GM18909 (cell line): ENCODE results near the gene STOX1.
"Not testable (repeated sequence)": the region's sequence is repeated elsewhere in the genome, so short reads cannot be mapped to it uniquely, and the experiment has no call there.

Experiments
- ATAC-seq: cut with Tn5 transposase; IDR thresholded peaks from one replicate; pipeline ENCODE4 v1.9.1; 2021; ENCODE audit warnings: mild to moderate bottlenecking; ENCODE audit not compliant: unreplicated experiment, poor library complexity

The STOX1 gene, protein sequence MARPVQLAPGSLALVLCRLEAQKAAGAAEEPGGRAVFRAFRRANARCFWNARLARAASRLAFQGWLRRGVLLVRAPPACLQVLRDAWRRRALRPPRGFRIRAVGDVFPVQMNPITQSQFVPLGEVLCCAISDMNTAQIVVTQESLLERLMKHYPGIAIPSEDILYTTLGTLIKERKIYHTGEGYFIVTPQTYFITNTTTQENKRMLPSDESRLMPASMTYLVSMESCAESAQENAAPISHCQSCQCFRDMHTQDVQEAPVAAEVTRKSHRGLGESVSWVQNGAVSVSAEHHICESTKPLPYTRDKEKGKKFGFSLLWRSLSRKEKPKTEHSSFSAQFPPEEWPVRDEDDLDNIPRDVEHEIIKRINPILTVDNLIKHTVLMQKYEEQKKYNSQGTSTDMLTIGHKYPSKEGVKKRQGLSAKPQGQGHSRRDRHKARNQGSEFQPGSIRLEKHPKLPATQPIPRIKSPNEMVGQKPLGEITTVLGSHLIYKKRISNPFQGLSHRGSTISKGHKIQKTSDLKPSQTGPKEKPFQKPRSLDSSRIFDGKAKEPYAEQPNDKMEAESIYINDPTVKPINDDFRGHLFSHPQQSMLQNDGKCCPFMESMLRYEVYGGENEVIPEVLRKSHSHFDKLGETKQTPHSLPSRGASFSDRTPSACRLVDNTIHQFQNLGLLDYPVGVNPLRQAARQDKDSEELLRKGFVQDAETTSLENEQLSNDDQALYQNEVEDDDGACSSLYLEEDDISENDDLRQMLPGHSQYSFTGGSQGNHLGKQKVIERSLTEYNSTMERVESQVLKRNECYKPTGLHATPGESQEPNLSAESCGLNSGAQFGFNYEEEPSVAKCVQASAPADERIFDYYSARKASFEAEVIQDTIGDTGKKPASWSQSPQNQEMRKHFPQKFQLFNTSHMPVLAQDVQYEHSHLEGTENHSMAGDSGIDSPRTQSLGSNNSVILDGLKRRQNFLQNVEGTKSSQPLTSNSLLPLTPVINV

DNA sequence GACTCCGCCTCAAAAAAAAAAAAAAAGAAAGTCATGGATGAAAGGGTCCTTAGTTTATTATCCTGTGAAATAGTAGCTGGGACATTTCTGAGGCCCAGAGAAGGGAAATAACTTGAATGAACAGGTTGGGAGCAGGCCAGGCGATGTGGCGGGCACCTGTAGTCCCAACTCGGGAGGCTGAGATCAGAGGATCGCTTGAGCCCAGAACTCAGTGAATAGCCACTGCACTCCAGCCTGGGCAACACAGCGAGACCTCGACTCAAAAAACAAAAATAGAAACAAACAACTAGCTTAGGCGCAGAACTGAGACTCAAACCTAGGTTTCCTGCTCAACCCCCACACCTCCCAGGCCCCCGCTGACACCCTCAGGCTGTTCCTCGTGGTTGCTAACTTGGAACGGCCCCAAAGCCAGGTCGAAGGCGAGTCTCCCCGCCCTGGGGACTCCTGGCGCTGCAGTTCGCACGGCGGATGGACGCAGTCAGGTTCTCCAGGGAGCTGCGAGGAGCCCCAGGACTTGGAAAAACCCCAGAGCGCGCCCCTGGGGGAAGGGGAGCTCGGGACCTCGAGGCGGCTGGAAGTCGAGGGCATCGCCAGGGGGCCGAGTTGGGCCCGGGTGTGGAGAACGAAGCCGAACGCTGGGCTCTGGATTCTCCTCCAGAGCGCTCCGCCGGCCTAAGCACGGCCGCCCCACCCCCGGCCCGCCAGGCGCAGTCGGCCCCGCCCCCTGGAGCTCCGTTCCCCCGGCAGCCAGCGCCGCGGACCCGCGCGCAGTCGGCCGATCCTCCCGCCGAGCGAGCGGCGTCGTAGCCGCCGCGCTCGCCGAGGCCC, at the start of gene STOX1:
STOX1 (plus strand) TSS at position 768 of the 828 bp plus-strand sequence. CDS start 93 bp downstream, outside the sequence.
- peak; percentile 72 for ATAC-seq

DNA sequence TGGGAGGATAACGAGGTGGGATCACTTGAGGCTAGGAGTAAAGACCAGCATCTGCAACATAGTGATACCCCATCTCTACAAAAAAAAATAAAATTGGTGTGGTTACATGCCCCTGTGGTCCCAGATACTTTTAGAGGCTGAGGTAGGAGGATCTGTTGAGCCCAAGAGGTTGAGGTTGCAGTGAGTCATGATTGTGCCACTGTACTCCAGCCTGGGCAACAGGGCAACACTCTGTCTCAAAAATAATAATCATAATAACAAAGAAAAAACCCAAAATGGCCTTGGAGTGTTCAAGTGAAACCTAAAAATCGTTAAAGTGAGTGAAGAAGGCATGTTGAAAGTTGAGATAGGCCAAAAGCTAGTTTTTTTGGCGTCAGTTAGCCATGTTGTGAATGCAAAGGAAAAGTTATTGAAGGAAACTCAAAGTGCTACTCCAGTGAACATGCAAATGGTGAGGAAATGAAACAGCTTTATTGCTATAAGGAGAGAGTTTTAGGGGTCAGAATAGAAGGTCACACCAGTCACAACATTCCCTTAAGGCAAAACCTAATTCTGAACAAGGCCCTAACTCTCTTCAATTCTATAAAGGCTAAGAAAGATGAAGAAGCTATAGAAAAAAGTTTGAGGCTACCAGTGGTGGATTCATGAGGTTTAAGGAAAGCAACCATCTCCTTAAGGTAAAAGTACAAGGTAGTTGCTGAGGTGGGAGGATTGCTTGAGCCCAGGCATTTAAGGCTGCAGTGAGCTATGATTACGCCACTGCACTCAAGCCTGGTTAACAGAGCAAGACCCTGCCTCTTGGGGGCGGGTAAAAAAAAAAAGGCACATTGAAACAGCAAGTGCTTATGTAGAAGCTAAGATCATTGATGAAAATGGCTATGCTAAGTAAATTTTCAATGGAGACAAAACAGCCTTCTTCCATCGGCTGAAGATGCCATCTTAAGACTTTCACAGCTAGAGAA, 45.4 kb upstream of the STOX1 start:
- no peak for ATAC-seq

DNA sequence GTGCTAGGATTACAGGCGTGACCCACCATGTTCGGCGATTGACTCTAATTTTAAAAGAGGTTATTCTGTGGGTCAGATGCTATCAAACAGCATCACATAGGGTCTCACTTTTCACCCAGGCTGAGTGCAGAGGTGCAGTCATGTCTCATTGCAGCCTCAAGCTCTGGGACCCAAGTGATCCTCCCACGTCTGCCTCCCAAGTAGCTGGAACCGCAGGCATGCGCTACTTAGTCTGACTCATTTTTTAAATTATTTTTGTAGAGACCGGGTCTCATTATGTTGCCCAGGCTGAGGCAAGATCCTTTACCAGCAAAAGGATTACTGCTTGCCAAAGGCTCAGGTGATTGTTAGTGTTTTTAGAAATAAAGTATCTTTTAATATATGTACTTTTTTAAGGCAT, 42.9 kb upstream of the STOX1 start:
- no peak for ATAC-seq

DNA sequence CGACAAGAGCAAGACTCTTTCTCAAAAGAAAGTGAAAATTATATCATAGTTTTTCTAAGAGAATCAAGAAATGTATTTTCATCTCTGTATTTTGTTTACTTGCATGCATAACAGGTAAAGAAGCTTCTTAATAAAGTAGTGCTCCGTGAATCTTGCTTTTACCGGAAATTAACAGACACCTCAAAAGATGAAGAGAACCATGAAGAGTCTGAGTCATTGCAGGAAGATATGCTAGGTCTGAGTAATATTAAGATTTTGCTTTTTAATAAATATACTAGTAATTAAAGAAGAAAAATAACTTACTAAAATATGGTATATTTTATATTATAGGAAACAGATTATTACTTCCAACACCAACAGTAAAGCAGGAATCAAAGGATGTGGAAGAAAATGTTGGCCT, 39.5 kb upstream of the STOX1 start:
- no peak for ATAC-seq

DNA sequence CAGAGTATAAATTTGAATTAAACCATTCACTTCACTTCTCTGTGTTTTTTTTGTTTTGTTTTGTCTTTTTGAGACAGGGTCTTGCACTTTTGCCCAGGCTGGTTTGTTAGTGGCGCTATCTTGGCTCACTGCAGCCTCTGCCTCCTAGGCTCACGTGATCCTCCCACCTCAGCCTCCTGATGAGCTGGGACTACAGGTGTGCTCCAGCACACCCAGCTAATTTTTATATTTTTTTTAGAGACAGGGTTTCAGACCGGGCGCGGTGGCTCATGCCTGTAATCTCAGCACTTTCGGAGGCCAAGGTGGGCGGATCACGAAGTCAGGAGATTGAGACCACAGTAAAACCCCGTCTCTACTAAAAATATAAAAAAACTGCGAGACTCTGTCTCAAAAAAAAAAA, 36.9 kb upstream of the STOX1 start:
- no peak for ATAC-seq

DNA sequence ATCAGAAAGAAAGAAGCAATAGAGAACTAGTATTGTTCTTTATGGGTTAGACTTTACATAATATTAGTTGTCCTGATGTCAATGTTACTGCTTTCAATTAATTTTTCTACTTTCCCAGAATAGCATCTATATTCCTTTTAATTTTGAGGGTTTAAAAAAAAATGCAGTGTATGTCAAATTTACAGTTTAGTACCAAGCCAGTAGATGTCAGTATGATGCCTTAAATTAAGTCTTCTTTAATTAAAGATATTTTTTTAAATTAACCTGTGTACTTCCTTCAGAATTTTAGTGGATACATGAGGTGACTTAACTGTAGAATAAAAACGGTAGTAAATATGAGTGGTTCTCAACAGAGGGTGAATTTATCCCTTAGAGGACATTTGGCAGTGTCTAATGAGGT, 35.2 kb upstream of the STOX1 start:
- ATAC-seq = no peak

DNA sequence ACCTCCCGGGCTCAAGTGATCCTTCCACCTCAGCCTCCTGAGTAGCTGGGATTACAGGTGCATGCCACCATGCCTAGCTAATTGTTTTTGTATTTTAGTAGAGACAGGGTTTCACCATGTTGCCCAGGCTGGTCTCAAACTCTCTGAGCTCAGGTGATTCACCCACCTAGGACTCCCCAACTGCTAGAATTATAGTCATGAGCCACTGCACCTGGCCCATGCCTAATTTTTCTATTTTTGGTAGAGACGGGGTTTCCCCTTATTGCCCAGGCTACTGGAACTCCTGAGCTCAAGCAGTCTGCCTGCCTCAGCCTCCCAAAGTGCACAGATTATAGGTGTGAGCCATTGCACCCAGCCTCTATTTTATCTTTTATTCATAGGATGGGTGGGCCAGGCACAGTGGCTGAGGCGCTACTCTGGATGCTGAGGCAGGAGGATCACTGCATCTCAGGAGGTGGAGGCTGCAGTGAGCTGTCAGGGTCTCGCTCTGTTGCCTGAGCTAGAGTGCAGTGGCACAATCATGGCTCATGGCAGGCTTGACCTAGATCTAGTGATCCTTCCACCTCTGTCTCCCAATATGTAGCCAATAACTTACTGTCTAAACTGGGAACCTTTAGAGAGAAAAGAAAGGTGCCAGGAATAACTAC, 31.3 kb upstream of the STOX1 start:
- no peak for ATAC-seq

DNA sequence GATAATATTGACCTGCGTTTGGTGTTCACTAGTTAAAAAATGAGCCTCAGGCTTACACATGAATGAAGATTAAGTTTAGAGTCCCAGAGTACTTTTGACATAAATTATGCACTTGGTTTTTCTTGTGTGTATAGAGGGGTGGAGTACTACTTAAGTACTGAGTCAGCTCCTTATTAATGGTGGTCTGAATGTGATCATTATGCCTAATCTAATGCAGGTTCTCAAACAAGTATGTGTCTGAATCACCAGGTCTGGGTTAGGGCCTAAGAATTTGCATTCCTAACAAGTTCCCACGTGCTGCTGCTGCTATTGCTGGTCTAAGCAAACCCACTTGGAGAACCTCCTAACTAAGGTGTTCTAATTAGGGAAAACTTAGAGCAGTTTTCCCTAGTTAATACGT, 30.7 kb upstream of the STOX1 start:
- no peak for ATAC-seq

DNA sequence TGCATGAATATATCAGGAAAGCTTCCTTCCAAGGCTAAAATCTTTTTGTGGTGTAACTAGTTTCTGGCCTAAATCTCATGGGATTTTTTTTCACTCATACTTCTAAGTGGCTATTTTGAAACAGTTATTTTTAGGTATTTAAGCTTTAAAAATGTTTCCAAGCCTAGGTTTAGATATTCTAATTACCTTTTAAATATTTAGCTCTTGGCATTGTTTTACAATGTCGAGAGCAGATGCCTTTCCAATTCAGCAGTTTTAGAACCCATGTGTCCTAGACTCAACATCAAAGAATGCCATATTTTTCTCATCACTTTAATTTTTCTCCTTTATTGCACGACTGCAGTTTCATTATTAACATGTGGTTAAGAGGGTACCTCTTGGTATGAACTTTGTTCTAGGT, 27.1 kb upstream of the STOX1 start:
- no peak for ATAC-seq

DNA sequence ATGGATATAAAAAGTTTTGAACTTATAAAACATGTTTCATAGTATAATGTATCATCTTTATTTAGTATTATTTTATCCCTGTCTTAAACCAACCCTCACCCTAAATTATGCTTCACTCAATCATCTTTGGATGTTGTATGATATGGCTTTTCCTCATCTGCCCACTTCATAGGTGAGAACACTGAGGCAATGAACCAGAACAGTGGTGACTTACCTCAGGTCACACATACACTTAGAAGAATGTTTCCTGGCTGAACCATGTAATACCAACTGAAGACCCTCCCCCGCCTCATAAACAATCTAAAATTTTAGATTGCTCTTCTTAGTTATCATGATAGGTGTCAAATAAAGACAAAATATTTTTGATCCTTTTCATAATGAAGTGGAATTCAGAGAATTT, 22.6 kb upstream of the STOX1 start:
- ATAC-seq = no peak

DNA sequence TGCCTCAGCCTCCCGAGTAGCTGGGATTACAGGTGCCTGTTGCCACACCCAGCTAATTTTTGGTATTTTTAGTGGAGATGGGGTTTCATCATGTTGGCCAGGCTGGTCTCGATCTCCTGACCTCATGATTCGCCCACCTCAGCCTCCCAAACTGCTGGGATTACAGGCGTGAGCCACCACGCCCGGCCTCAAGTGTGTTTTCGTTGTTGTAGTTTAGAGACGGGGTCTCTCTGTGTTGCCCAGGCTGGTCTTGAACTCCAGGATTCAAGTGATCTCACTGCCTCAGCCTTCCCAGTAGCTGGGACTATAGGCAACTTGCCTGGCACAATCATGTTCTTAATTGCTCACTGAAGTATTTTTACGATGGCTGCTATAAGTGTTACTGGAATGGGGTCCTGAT, 16.5 kb upstream of the STOX1 start:
- ATAC-seq = not testable (repeated sequence)

DNA sequence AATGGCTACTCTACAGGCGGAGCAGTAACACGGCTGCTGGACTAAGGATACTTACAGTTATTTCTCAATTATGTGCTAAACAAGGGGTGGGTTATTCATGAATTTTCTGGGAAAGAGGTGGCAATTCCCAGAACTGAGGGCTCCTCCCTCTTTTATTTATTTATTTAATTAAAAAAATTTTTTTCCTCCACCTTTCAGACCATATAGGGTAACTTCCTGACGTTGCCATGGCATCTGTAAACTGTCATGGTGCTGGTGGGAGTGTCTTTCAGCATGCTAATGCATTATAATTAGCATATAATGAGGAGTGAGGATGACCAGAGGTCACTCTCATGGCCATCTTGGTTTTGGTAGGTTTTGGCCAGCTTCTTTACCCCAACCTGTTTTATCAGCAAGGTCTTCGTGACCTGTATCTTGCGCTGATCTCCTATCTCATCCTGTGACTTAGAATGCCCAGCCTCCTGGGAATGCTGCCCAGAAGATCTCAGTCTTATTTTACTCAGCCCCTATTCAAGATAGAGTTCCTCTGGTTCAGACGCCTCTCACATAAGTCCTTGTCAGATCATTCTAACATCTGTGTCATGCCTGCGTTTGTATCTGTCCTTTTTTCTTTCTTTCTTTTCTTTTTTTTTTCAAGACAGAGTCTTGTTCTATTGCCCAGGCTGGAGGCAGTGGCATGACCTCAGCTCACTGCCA, 15.9 kb upstream of the STOX1 start:
- no peak for ATAC-seq

DNA sequence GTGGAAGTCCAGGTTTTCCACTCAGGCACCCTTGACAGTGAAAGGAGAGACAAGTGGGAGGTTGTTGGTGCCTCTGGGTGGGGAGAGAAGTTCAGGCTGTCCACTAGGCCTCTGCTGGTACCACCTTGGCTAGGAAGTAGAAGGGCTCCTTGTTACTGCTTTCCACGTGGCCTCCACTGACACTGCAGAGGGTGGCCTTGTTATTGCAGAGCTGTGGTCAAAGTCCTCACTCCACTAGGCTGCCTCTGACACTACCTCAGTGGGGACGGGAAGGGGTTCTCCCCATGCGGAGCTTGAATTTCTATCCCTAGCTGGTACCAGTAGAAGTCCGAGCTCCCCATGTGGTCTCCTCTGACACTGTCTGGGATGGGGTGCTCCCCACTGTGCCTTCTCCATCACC, 14.9 kb upstream of the STOX1 start:
- ATAC-seq = no peak

DNA sequence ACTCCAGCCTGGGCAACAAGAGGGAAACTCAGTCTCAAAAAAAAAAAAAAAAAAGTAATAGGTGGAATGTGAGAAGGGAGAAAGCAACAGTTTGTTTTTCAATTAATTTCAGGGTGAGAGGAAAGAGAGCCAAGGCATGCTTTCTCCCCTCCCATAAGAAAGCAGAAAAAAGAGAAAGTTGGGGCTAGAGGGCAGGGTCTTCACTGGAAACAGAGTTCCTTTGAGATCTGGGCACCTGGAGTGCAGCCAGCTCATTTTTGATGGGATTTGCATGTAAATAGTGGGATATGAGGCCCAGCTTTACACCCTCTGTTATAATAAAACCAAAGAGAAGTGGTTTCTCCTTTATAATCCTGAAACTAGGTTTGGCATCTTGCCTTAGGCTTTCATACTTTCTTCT, 13.8 kb upstream of the STOX1 start:
- no peak for ATAC-seq

DNA sequence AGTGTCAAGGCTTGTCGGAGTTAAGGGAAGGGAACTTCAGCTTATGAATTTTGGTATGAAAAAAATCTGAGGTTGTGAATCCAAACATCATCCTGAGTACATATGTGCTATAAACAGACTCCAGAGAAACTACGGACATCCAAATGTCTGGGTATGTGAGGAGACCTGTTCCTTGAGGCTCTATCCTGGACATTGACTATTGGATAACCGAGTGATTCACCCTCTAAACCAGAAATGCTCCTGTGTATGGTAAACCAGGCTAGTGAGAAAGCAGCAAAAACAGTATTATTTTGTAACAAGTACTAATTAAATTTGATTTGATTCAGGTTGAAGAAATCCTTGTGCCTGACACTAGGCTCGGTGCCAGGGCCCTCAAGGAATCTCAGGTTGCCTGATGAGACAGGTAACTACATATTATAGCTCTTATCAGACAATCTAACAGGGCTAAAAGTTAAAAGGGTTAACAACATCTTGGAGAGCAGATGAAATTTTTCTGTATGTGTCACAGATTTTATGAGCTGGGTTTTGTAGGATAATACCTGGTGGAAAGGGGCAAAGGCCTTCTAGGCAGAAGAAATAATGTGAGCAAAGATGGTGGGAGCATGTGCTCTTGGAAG, 10.4 kb upstream of the STOX1 start:
- no peak for ATAC-seq

DNA sequence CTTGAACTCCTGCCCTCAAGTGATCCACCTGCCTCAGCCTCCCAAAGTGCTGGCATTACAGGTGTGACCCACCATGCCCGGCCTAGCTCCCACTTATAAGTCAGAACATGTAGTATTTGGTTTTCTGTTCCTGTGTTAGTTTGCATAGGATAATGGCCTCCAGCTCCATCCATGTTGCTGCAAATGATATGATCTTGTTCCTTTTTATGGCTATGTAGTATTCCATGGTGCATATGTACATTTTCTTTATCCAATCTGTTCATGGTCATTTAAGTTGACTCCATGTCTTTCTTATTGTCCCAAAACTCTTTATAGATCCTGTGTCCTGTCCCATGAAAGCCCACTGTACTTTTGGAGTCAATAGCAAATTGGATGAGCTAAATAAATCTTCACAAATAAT, 7.0 kb upstream of the STOX1 start:
- not testable (repeated sequence) for ATAC-seq

DNA sequence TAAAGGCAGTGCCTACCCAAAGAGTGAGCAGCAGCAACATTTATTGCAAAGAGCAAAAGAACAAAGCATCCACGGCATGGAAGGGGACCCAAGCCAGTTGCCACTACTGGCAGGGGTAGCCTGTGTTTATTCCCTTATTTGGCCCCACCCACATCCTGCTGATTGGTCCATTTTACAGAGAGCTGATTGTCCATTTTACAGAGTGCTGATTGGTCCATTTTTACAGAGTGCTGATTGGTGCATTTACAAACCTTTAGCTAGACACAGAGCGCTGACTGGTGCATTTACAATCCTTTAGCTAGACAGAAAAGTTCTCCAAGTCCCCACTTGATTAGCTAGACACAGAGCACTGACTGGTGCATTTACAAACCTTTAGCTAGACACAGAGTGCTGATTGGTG, 4.7 kb upstream of the STOX1 start:
- not testable (repeated sequence) for ATAC-seq

DNA sequence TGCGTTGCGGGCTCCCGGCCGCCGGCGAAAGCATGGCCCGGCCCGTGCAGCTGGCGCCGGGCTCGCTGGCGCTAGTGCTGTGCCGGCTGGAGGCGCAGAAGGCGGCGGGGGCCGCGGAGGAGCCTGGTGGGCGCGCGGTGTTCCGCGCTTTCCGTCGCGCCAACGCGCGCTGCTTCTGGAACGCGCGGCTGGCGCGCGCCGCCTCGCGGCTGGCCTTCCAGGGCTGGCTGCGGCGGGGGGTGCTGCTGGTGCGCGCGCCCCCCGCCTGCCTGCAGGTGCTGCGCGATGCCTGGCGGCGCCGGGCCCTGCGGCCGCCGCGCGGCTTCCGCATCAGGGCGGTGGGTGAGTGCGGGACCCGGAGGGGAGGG, 245 bp downstream of the STOX1 start:
- ATAC-seq = peak; percentile 45
